ENCODE measurements around the gene ZFYVE26. TPM values are rescaled to one million over a fixed set of nuclear protein-coding genes. Genes with fewer than 3 reads are reported as not detected.
"Not testable (repeated sequence)": the region's sequence is repeated elsewhere in the genome, so short reads cannot be mapped to it uniquely, and the experiment has no call there.

Gene ZFYVE26
- total RNA-seq, 3 donors from 2014 or later = 12.3 to 13.6 (median 12.8) TPM

GRCh38 chr14:67721875-67722274 lies 94.5 kb downstream of the ZFYVE26 start:
- Mint-ChIP-seq H3K4me3 (no peak overlapping the region), H3K36me3 (ENCODE audit: insufficient read depth) (no peaks in the 10 kb centered on the region), H3K27me3 (ENCODE audit: low read depth) (peaks cover 41% of the 10 kb centered on the region), H3K4me1 (ENCODE audit: low read depth) (peaks cover 4% of the 10 kb centered on the region), H3K9me3 (no peaks in the 10 kb centered on the region)
- no peak for DNase-seq
- ATAC-seq = no peak

GRCh38 chr14:67719866-67720265 lies 96.5 kb downstream of the ZFYVE26 start:
- Mint-ChIP-seq H3K27me3 (ENCODE audit: low read depth) (peaks cover 31% of the 10 kb centered on the region), H3K9me3 (no peaks in the 10 kb centered on the region), H3K4me3 (no peak overlapping the region), H3K4me1 (ENCODE audit: low read depth) (peaks cover 4% of the 10 kb centered on the region), H3K36me3 (ENCODE audit: insufficient read depth) (no peaks in the 10 kb centered on the region)
- ATAC-seq (no peak), DNase-seq (no peak)

GRCh38 chr14:67719385-67719784 lies 97.0 kb downstream of the ZFYVE26 start:
- not testable (repeated sequence) for DNase-seq; ATAC-seq; H3K4me1 Mint-ChIP-seq (ENCODE audit: low read depth); H3K9me3 Mint-ChIP-seq; H3K4me3 Mint-ChIP-seq; H3K36me3 Mint-ChIP-seq (ENCODE audit: insufficient read depth)
- H3K27me3 Mint-ChIP-seq (ENCODE audit: low read depth) = peaks cover 28% of the 10 kb centered on the region

- ATAC-seq = no peak
These were observed 98.1 kb downstream of the ZFYVE26 start for GRCh38 chr14:67718265-67718664.

GRCh38 chr14:67717048-67717447 lies 99.3 kb downstream of the ZFYVE26 start:
- Mint-ChIP-seq H3K4me3 (no peak overlapping the region), H3K27me3 (ENCODE audit: low read depth) (peaks cover 11% of the 10 kb centered on the region), H3K9me3 (no peaks in the 10 kb centered on the region), H3K4me1 (ENCODE audit: low read depth) (peaks cover 1% of the 10 kb centered on the region), H3K36me3 (ENCODE audit: insufficient read depth) (no peaks in the 10 kb centered on the region)
- ATAC-seq (no peak), DNase-seq (no peak)

More at GRCh38 chr14:67718265-67718664, 98.1 kb downstream of the ZFYVE26 start:
- Mint-ChIP-seq H3K4me3 (no peak overlapping the region), H3K27me3 (ENCODE audit: low read depth) (peaks cover 23% of the 10 kb centered on the region), H3K4me1 (ENCODE audit: low read depth) (peaks cover 4% of the 10 kb centered on the region), H3K9me3 (no peaks in the 10 kb centered on the region), H3K36me3 (ENCODE audit: insufficient read depth) (no peaks in the 10 kb centered on the region)
- DNase-seq = no peak

GRCh38 chr14:67710209-67710608 lies 106.2 kb downstream of the ZFYVE26 start:
- Mint-ChIP-seq H3K9me3 (peaks cover 4% of the 10 kb centered on the region), H3K36me3 (ENCODE audit: insufficient read depth) (no peaks in the 10 kb centered on the region), H3K4me1 (ENCODE audit: low read depth) (no peaks in the 10 kb centered on the region), H3K4me3 (no peak overlapping the region), H3K27me3 (ENCODE audit: low read depth) (peaks cover 3% of the 10 kb centered on the region)
- DNase-seq = no peak
- no peak for ATAC-seq

- ATAC-seq; H3K9me3 Mint-ChIP-seq; H3K4me3 Mint-ChIP-seq; H3K27me3 Mint-ChIP-seq (ENCODE audit: low read depth); H3K36me3 Mint-ChIP-seq (ENCODE audit: insufficient read depth); H3K4me1 Mint-ChIP-seq (ENCODE audit: low read depth); DNase-seq: not testable (repeated sequence)
These were observed 106.6 kb downstream of the ZFYVE26 start for GRCh38 chr14:67709796-67710195.

GRCh38 chr14:67709346-67709745 lies 107.0 kb downstream of the ZFYVE26 start:
- H3K36me3 Mint-ChIP-seq (ENCODE audit: insufficient read depth); DNase-seq; H3K4me3 Mint-ChIP-seq; ATAC-seq; H3K9me3 Mint-ChIP-seq; H3K27me3 Mint-ChIP-seq (ENCODE audit: low read depth); H3K4me1 Mint-ChIP-seq (ENCODE audit: low read depth): not testable (repeated sequence)

GRCh38 chr14:67705211-67705610 lies 111.2 kb downstream of the ZFYVE26 start:
- no peaks in the 10 kb centered on the region for H3K36me3 Mint-ChIP-seq (ENCODE audit: insufficient read depth)
- DNase-seq (no peak), ATAC-seq (no peak)
- H3K4me1 Mint-ChIP-seq (ENCODE audit: low read depth) = no peaks in the 10 kb centered on the region
- peaks cover 4% of the 10 kb centered on the region for H3K9me3 Mint-ChIP-seq
- no peak overlapping the region for H3K4me3 Mint-ChIP-seq
- peaks cover 3% of the 10 kb centered on the region for H3K27me3 Mint-ChIP-seq (ENCODE audit: low read depth)

GRCh38 chr14:67704484-67705089 lies 111.8 kb downstream of the ZFYVE26 start:
- H3K9me3 Mint-ChIP-seq = no peaks in the 10 kb centered on the region
- no peak overlapping the region for H3K4me3 Mint-ChIP-seq
- no peaks in the 10 kb centered on the region for H3K36me3 Mint-ChIP-seq (ENCODE audit: insufficient read depth)
- peak; percentile 60 to 71 for ATAC-seq
- DNase-seq = no peak
- H3K4me1 Mint-ChIP-seq (ENCODE audit: low read depth) = no peaks in the 10 kb centered on the region
- H3K27me3 Mint-ChIP-seq (ENCODE audit: low read depth) = peaks cover 3% of the 10 kb centered on the region

GRCh38 chr14:67703997-67704396 lies 112.4 kb downstream of the ZFYVE26 start:
- no peaks in the 10 kb centered on the region for H3K36me3 Mint-ChIP-seq (ENCODE audit: insufficient read depth)
- H3K4me3 Mint-ChIP-seq = no peak overlapping the region
- ATAC-seq (no peak), DNase-seq (no peak)
- no peaks in the 10 kb centered on the region for H3K9me3 Mint-ChIP-seq
- peaks cover 3% of the 10 kb centered on the region for H3K27me3 Mint-ChIP-seq (ENCODE audit: low read depth)
- no peaks in the 10 kb centered on the region for H3K4me1 Mint-ChIP-seq (ENCODE audit: low read depth)

GRCh38 chr14:67701492-67701891 lies 114.9 kb downstream of the ZFYVE26 start, which contains the start of gene RDH12:
Gene RDH12 (plus strand): TSS chr14:67701886. CDS start chr14:67722643, 20,757 bp downstream.
- not testable (repeated sequence) for H3K36me3 Mint-ChIP-seq (ENCODE audit: insufficient read depth)

GRCh38 chr14:67698179-67698578 lies 118.2 kb downstream of the ZFYVE26 start:
- Mint-ChIP-seq H3K4me3 (no peak overlapping the region), H3K9me3 (no peaks in the 10 kb centered on the region), H3K4me1 (ENCODE audit: low read depth) (peaks cover 20% of the 10 kb centered on the region), H3K36me3 (ENCODE audit: insufficient read depth) (no peaks in the 10 kb centered on the region), H3K27me3 (ENCODE audit: low read depth) (no peaks in the 10 kb centered on the region)
- DNase-seq = no peak
- no peak for ATAC-seq

More at GRCh38 chr14:67701492-67701891, 114.9 kb downstream of the ZFYVE26 start, which contains the start of gene RDH12:
- not testable (repeated sequence) for DNase-seq; H3K4me3 Mint-ChIP-seq; H3K9me3 Mint-ChIP-seq; ATAC-seq; H3K27me3 Mint-ChIP-seq (ENCODE audit: low read depth); H3K4me1 Mint-ChIP-seq (ENCODE audit: low read depth)

GRCh38 chr14:67697006-67697405 lies 119.4 kb downstream of the ZFYVE26 start:
- H3K4me3 Mint-ChIP-seq = no peak overlapping the region
- DNase-seq (no peak), ATAC-seq (no peak)
- no peaks in the 10 kb centered on the region for H3K9me3 Mint-ChIP-seq
- H3K4me1 Mint-ChIP-seq (ENCODE audit: low read depth) = peaks cover 25% of the 10 kb centered on the region
- H3K36me3 Mint-ChIP-seq (ENCODE audit: insufficient read depth) = peaks cover 4% of the 10 kb centered on the region
- H3K27me3 Mint-ChIP-seq (ENCODE audit: low read depth) = no peaks in the 10 kb centered on the region
